Measurements from ENCODE around the gene WDPCP. TPM values are rescaled to one million over a fixed set of nuclear protein-coding genes. Genes with fewer than 3 reads are reported as not detected.
"Not testable (repeated sequence)": the region's sequence is repeated elsewhere in the genome, so short reads cannot be mapped to it uniquely, and the experiment has no call there.

The WDPCP gene
- total RNA-seq, 1 donor from 2014 or later, result 11.8 TPM

DNA sequence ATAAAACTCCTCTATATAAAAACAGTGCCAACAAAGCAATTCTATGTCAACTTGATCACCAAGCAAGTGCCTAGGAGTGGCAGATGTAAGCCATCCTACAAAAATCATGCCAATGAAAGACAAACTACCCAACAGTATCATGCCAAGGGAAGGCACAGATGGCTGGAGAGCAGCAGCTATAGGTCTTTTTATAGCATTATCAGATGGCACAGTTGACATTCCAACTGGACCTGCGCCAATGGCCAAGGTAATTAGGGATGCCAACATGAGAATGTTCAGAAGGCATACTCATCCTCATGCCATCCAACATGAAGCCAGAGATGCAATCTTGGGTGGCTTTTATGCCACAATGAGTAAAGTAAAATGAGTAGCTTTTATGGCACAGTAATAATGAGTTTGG is 300.3 kb downstream of the WDPCP start:
- Mint-ChIP-seq H3K36me3 (no peaks in the 10 kb centered on the region), H3K27ac (no peak overlapping the region), H3K4me3 (no peak overlapping the region), H3K27me3 (no peaks in the 10 kb centered on the region), H3K9me3 (peaks cover 7% of the 10 kb centered on the region), H3K4me1 (ENCODE audit: unreplicated experiment) (no peaks in the 10 kb centered on the region)
- no peak for DNase-seq (ENCODE audit: extremely low spot score, unreplicated experiment)
- TF ChIP-seq, protein P1, sequence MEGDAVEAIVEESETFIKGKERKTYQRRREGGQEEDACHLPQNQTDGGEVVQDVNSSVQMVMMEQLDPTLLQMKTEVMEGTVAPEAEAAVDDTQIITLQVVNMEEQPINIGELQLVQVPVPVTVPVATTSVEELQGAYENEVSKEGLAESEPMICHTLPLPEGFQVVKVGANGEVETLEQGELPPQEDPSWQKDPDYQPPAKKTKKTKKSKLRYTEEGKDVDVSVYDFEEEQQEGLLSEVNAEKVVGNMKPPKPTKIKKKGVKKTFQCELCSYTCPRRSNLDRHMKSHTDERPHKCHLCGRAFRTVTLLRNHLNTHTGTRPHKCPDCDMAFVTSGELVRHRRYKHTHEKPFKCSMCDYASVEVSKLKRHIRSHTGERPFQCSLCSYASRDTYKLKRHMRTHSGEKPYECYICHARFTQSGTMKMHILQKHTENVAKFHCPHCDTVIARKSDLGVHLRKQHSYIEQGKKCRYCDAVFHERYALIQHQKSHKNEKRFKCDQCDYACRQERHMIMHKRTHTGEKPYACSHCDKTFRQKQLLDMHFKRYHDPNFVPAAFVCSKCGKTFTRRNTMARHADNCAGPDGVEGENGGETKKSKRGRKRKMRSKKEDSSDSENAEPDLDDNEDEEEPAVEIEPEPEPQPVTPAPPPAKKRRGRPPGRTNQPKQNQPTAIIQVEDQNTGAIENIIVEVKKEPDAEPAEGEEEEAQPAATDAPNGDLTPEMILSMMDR (conservative IDR thresholded peaks at IDR 0.05), result no peak

DNA sequence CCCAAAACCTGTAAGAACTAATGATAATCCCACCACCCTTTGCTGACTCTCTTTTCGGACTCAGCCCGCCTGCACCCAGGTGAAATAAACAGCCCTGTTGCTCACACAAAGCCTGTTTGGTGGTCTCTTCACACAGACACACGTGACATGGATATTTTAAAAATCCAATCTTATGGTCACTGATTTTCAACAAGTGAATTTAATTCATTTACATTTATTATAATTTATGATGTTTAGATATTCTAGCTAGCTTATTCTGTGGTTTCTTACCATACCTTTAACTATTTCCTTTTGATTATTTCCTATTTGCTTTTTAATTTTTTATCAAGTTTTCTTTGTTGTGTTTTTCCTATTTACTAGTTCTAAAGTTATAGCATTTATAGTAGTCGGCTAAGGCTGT is 301.8 kb downstream of the WDPCP start:
- not testable (repeated sequence) for H3K27ac Mint-ChIP-seq; DNase-seq (ENCODE audit: extremely low spot score, unreplicated experiment); H3K4me1 Mint-ChIP-seq (ENCODE audit: unreplicated experiment); H3K9me3 Mint-ChIP-seq; H3K27me3 Mint-ChIP-seq; H3K36me3 Mint-ChIP-seq; H3K4me3 Mint-ChIP-seq

DNA sequence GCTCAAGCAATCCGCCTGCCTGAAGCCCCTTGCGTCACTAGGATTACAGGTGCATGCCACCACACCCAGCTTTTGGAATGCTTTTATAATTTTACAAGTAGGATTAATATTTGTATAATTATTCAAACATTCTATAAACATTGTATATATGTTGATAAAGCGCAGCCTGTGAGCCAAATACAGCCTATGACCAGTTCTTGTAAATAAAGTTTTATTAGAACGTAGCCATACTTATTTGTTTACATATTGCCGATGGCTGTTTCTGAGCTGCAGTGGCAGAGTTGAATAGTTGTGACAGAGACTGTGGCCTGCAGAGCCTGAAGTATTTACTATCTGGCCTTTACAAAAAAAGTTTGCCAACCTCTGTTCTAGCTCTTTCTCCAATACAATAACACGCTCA is 305.0 kb downstream of the WDPCP start:
- no peaks in the 10 kb centered on the region for H3K36me3 Mint-ChIP-seq
- TF ChIP-seq, protein P1 (conservative IDR thresholded peaks at IDR 0.05), result no peak
- no peak for DNase-seq (ENCODE audit: extremely low spot score, unreplicated experiment)
- no peaks in the 10 kb centered on the region for H3K4me1 Mint-ChIP-seq (ENCODE audit: unreplicated experiment)
- H3K27me3 Mint-ChIP-seq, result no peaks in the 10 kb centered on the region
- no peak overlapping the region for H3K27ac Mint-ChIP-seq
- no peak overlapping the region for H3K4me3 Mint-ChIP-seq
- no peaks in the 10 kb centered on the region for H3K9me3 Mint-ChIP-seq

DNA sequence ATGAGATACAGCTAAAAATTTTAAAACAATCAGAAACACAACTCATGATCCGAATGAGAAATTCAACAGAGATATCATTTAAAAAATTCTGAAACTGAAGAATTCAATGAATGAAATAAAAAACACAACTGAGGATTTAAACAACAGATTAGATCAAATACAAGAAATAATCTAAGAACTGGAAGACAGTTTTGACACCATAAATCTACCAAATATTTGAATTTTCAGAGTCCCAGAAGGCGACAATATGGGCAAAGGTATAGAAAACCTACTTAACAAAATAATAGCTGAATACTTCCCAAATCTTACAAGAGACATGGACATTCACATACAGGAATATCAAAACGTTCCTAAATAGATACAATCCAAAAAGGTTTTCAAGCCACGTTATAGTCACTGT is 315.7 kb downstream of the WDPCP start:
- Mint-ChIP-seq H3K4me1 (ENCODE audit: unreplicated experiment) (no peaks in the 10 kb centered on the region), H3K4me3 (no peak overlapping the region), H3K27me3 (no peaks in the 10 kb centered on the region), H3K27ac (no peak overlapping the region), H3K36me3 (peaks cover 5% of the 10 kb centered on the region), H3K9me3 (peaks cover 7% of the 10 kb centered on the region)
- TF ChIP-seq, protein P1 (conservative IDR thresholded peaks at IDR 0.05), result no peak
- DNase-seq (ENCODE audit: extremely low spot score, unreplicated experiment), result no peak

DNA sequence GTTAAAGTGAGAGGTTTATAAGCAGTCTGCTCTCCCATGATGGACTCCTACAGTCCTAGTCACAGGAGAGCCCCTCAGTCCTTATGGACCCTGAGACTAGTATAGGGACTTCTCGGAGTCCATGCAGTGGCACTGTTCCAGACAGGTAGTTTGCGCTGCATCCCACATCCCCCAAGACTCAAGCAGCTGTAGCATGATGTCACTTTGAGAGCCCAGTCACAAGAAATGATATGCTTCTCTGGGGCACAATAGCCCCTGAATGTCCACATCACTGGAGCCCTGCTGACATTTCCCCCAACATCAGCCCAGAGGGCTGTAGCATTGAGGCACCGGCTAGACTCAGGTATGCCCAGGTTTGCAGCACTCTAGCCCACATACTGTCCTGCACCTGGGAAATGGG is 317.6 kb downstream of the WDPCP start:
- no peak overlapping the region for H3K27ac Mint-ChIP-seq
- H3K36me3 Mint-ChIP-seq, result peaks cover 5% of the 10 kb centered on the region
- TF ChIP-seq, protein P1 (conservative IDR thresholded peaks at IDR 0.05), result no peak
- H3K27me3 Mint-ChIP-seq, result no peaks in the 10 kb centered on the region
- H3K4me1 Mint-ChIP-seq (ENCODE audit: unreplicated experiment), result no peaks in the 10 kb centered on the region
- no peak for DNase-seq (ENCODE audit: extremely low spot score, unreplicated experiment)
- no peak overlapping the region for H3K4me3 Mint-ChIP-seq
- H3K9me3 Mint-ChIP-seq, result peaks cover 12% of the 10 kb centered on the region

DNA sequence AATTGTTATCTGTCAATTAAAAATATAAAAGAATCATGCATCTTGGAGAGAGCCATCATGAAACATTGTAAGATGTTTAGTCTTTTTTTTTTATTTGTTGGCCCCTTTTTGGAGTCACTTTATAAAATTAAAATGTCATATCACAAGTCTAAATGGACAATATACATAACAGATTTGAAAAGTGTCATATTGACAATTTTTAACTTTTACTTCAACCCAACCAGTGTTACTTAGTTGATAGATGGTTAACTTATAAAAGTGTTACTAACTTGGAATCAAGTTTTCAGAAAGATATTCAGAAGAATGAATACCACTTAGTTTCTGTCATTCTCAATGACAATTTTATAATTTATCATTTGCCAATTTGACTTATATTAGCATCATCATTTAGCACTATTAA is 319.3 kb downstream of the WDPCP start:
- no peaks in the 10 kb centered on the region for H3K4me1 Mint-ChIP-seq (ENCODE audit: unreplicated experiment)
- TF ChIP-seq, protein P1 (conservative IDR thresholded peaks at IDR 0.05), result no peak

More for the DNA sequence above, 319.3 kb downstream of the WDPCP start:
- Mint-ChIP-seq H3K36me3 (peaks cover 5% of the 10 kb centered on the region), H3K27me3 (no peaks in the 10 kb centered on the region), H3K9me3 (peaks cover 12% of the 10 kb centered on the region), H3K4me3 (no peak overlapping the region), H3K27ac (no peak overlapping the region)
- no peak for DNase-seq (ENCODE audit: extremely low spot score, unreplicated experiment)
